ENCODE data around the gene PTGDR2. TPM values are rescaled to one million over a fixed set of nuclear protein-coding genes. Genes with fewer than 3 reads are reported as not detected.

The PTGDR2 gene
- total RNA-seq, 3 donors from 2014 or later, result 0.16 to 0.59 TPM; not detected in 1

GRCh38 chr11:60899977-60900376 is 44.2 kb upstream of the PTGDR2 start:
- no peak overlapping the region for H3K4me3 ChIP-seq
- H3K27me3 ChIP-seq, result no peaks in the 10 kb centered on the region
- intact Hi-C loops (cut with DNase I; ENCODE audit: low total_unique reads), result loop anchor here (10.0 kb wide), 1 partner anchor 65 kb away; no protein-coding TSS in a partner anchor
- TF ChIP-seq CTCF (IDR thresholded peaks at IDR 0.05) (no peak), POLR2AphosphoS5 (IDR thresholded peaks at IDR 0.05) (no peak), POLR2A (IDR thresholded peaks at IDR 0.05) (no peak)
- DNase-seq (ENCODE audit: low spot score in 2 of 2), result no peak
- H3K9me3 ChIP-seq, result no peaks in the 10 kb centered on the region
- no peak overlapping the region for H3K27ac ChIP-seq
- H3K36me3 ChIP-seq, result peaks cover 21% of the 10 kb centered on the region
- peaks cover 0 to 11% of the 10 kb centered on the region in 2 donors for H3K4me1 ChIP-seq

DNA sequence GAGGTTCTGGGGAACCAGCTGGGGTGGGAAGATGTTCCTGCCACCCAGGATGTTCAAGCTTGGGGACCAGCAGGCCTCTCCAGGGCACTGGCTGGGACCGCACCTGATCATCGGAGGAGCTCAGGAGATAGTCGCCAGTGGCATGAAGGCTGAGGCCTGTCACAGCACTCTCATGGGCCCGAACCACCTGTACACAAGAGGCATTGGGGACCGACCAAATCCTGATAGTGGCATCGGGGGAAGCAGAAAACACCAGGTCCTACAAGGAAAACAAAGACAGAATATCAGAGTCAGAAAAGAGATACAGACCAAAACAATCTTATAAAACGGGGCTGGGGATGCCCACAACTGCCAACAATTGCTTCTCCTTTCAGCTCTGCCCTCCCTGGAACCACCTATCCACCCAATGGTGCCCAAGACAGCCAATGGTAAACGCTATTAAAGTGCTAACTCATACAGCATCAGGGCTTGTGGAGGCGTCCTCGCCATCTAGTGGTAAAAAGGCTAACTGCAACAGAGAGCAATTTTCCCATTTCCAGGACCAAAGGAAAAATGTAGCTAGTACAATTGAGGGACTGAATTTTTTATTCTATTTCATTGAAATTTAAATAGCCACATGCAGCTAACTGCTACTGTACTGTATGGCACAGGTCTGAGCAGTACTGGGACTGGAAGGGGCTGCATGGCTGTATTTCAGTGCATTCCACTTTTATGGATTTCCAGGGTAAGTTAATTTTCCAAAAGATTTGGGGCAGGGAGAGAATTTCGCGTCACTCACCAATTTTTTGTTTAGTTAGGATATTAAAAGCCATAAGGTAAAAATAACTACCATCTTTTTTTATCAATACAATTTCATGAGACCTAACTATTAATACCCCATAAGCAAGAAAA is 43.5 kb upstream of the PTGDR2 start:
- Histone ChIP-seq H3K27me3 (no peaks in the 10 kb centered on the region), H3K36me3 (peaks cover 21% of the 10 kb centered on the region), H3K4me3 (no peak overlapping the region), H3K4me1 (peaks cover 0 to 4% of the 10 kb centered on the region in 2 donors), H3K9me3 (no peaks in the 10 kb centered on the region), H3K27ac (no peak overlapping the region)
- intact Hi-C loops (cut with DNase I; ENCODE audit: low total_unique reads), result no loop called here
- TF ChIP-seq CTCF (IDR thresholded peaks at IDR 0.05), result peak; percentile 78 to 87 (median 86)
- TF ChIP-seq POLR2AphosphoS5 (IDR thresholded peaks at IDR 0.05), result no peak
- TF ChIP-seq POLR2A (IDR thresholded peaks at IDR 0.05), result no peak
- DNase-seq (ENCODE audit: low spot score in 2 of 2), result no peak

DNA sequence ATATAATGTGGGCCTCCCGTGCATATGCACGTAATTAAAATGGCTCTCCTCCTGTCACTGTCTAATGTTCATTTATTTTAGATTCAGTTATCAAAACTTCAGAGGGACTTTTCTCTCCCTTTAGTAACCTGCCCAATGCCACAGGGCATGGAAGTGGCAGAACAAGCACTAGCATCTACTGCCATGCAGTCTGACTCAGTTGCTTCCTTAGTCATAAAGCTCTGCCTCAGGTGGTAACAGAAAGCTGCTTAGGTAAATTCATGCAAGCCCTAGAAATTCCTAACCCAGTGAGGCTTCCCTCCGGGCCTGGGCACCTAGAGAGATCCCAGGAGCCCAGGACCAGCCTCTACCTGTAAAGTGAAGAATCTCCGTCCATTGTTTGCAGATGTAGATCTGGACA is 41.7 kb upstream of the PTGDR2 start:
- Histone ChIP-seq H3K36me3 (peaks cover 21% of the 10 kb centered on the region), H3K27me3 (no peaks in the 10 kb centered on the region), H3K27ac (no peak overlapping the region), H3K4me1 (no peaks in the 10 kb centered on the region), H3K4me3 (no peak overlapping the region), H3K9me3 (no peaks in the 10 kb centered on the region)
- intact Hi-C loops (cut with DNase I; ENCODE audit: low total_unique reads), result no loop called here
- TF ChIP-seq CTCF (IDR thresholded peaks at IDR 0.05) (no peak), POLR2AphosphoS5 (IDR thresholded peaks at IDR 0.05) (no peak), POLR2A (IDR thresholded peaks at IDR 0.05) (no peak)
- no peak for DNase-seq (ENCODE audit: low spot score in 2 of 2)

- no peak for DNase-seq (ENCODE audit: low spot score in 2 of 2)
- no peaks in the 10 kb centered on the region for H3K4me1 ChIP-seq
- peaks cover 19% of the 10 kb centered on the region for H3K36me3 ChIP-seq
- H3K4me3 ChIP-seq, result no peak overlapping the region
- no peaks in the 10 kb centered on the region for H3K27me3 ChIP-seq
- intact Hi-C loops (cut with DNase I; ENCODE audit: low total_unique reads), result no loop called here
- no peaks in the 10 kb centered on the region for H3K9me3 ChIP-seq
- no peak overlapping the region for H3K27ac ChIP-seq
- TF ChIP-seq POLR2A (IDR thresholded peaks at IDR 0.05) (no peak), CTCF (IDR thresholded peaks at IDR 0.05) (no peak), POLR2AphosphoS5 (IDR thresholded peaks at IDR 0.05) (no peak)
Observed at GRCh38 chr11:60895687-60896086, 39.9 kb upstream of the PTGDR2 start.

DNA sequence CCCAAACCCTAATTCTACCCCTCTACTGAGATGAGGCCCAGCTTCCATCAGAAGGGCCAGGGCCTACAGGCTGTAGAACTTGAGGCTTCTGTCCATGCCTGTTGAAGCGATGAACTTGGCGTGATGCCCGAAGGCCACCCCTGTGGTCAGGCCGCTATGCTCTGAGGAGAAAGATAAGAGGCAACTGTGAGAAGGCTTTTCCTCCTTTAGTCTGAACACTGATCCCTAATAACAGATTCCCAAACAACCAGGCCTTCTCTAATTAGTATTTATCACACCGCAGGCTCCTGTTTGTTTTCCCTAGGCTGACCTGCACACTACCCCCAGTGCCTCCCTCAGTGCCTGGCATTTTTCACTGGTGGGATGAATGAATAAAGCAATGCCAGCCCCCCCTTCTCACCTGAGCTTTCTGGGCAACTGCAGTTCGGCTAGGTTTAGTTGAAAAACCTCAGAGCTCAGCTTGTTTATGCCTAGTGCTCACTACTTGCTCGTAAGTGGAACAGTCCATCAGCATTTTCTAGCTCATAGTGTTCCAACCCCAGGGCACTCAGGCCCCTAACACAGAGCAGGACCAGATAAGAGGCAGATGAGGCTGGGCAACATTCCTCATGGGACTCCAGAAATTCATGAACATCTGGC is 35.5 kb upstream of the PTGDR2 start:
- DNase-seq (ENCODE audit: low spot score in 2 of 2), result no peak
- intact Hi-C loops (cut with DNase I; ENCODE audit: low total_unique reads), result no loop called here
- H3K9me3 ChIP-seq, result no peaks in the 10 kb centered on the region
- no peaks in the 10 kb centered on the region for H3K36me3 ChIP-seq
- H3K4me1 ChIP-seq, result no peaks in the 10 kb centered on the region
- H3K27ac ChIP-seq, result no peak overlapping the region
- no peak overlapping the region for H3K4me3 ChIP-seq
- H3K27me3 ChIP-seq, result no peaks in the 10 kb centered on the region
- TF ChIP-seq POLR2A (IDR thresholded peaks at IDR 0.05), result no peak
- no peak for TF ChIP-seq CTCF (IDR thresholded peaks at IDR 0.05)
- TF ChIP-seq POLR2AphosphoS5 (IDR thresholded peaks at IDR 0.05), result no peak

Measured in breast epithelium (tissue), 4 donors.